Psoas muscle (tissue), 8 donors: ENCODE results near the gene RNF167. TPM values are rescaled to one million over a fixed set of nuclear protein-coding genes. Genes with fewer than 3 reads are reported as not detected.

Experiments
- ATAC-seq, 4 donors: fragments of 200-7000 bp; cut with Tn5 transposase; one replicate each; pipeline ENCODE4 v1.9.1; 2020; ENCODE audit warnings: moderate library complexity in 3 of 4, mild to moderate bottlenecking in 2 of 4
- DNase-seq, 2 donors: peaks; one replicate each; pipeline ENCODE4 v3.0.0-alpha.2; 2020
- H3K27ac ChIP-seq: fragments of 200-600 bp; one replicate; pipeline ENCODE4 v1.8.0; 2022
- H3K27me3 ChIP-seq, 3 donors: fragments of 200-600 bp in 1 of 3; one replicate each; pipeline versions ENCODE4 v1.6.1 to v1.8.0; 2013 to 2022; ENCODE audit warnings: low read length in 2 of 3, mild to moderate bottlenecking in 2 of 3, moderate library complexity in 1 of 3; ENCODE audit not compliant: insufficient read depth in 3 of 3
- H3K36me3 ChIP-seq, 2 donors: fragments of 200-600 bp in 1 of 2; one replicate each; pipeline versions ENCODE4 v1.6.1 to v1.8.0; 2013 to 2022; ENCODE audit warnings: low read depth in 1 of 2, mild to moderate bottlenecking in 1 of 2, moderate library complexity in 1 of 2; ENCODE audit not compliant: insufficient read depth in 1 of 2
- H3K4me1 ChIP-seq: fragments of 200-600 bp; one replicate; pipeline ENCODE4 v1.8.0; 2022
- H3K4me3 ChIP-seq: fragments of 200-600 bp; one replicate; pipeline ENCODE4 v1.8.0; 2022; ENCODE audit warnings: mild to moderate bottlenecking
- H3K9me3 ChIP-seq: fragments of 200-600 bp; one replicate; pipeline ENCODE4 v1.8.0; 2022
- CTCF ChIP-seq: fragments of 200-600 bp; IDR thresholded peaks from one replicate; pipeline ENCODE4 v1.8.0; 2022; ENCODE audit warnings: antibody characterized with exemption
- WGBS, 3 donors: extraction: QIAGEN DNeasy Blood & Tissue Kit; methylation state at CpG; one replicate each; pipeline versions ENCODE4 v1.1.6 to v1.1.7; 2013; 5-methylcytosine and 5-hydroxymethylcytosine counted together
- intact Hi-C, 2 donors: fragments of 100-400 bp; cut with DNase I; formaldehyde crosslinking; loops; one replicate each; pipeline versions ENCODE4 v1.11.0 to v1.14.2; 2022
- polyA plus RNA-seq, 3 donors: library from polyadenylated mRNA; stranded (reverse); fragments of 200-250 nt; gene quantifications; one replicate each; pipeline ENCODE4 v1.2.3, GENCODE V29; 2013
- total RNA-seq, 4 donors: library from RNA; stranded (reverse); fragmentation: NEBNext Ultra II Directional in 2 of 4; extraction: Animal tissue kit (Norgen Biotek cat#: 25700) in 2 of 4; gene quantifications; one replicate each; pipeline versions ENCODE4 v1.2.1 to v1.2.4, GENCODE V29; 2021 to 2023
- donor health status: healthy with polysubstance abuse.
- donor health status: DM: no; HTN: no; CAD: no; lungs with moderate emphysema.
- donor health status: Bipolar disorder and iron deficiency.
- donor health status: healthy.
- donor health status: DM: yes; HTN: yes; CAD: no.
- donor health status: DM: no; HTN: no; CAD: no.
- donor health status: DM: no; HTN: no; CAD: no.
- donor health status: DM: yes; HTN: yes; CAD: no.

RNF167 gene
- total and polyA plus RNA-seq, 7 donors = 85.1 to 151 (median 88.1) TPM

- Histone ChIP-seq H3K9me3 (no peaks in the 10 kb centered on the region), H3K27me3 (no peaks in the 10 kb centered on the region), H3K4me1 (peaks cover 41% of the 10 kb centered on the region), H3K4me3 (peak overlapping the region; percentile 80), H3K36me3 (peaks cover 0 to 56% of the 10 kb centered on the region in 2 donors), H3K27ac (peak overlapping the region; percentile 95)
- ATAC-seq (peak in 3 of 4 donors; percentile 5 to 11 (median 6)), DNase-seq (peak in 1 of 2 donors; percentile 57)
- no peak for TF ChIP-seq CTCF
- intact Hi-C loops = loop anchor here (5.0 kb wide), 2 partner anchors 43 to 138 kb away; partner anchors contain the start of gene ZFP3 (in 1 of the 2)
- WGBS, 3 donors = 0 to 1% (median 0%) methylated on average over 16 of the region's 16 CpGs
Observed at GRCh38 chr17:4939546-4939795, 597 bp upstream of the RNF167 start.

GRCh38 chr17:4940555-4941318 lies 669 bp downstream of the RNF167 start:
- H3K36me3 ChIP-seq = peaks cover 0 to 66% of the 10 kb centered on the region in 2 donors
- H3K4me1 ChIP-seq = peaks cover 52% of the 10 kb centered on the region
- H3K4me3 ChIP-seq = peak overlapping the region; percentile 80
- DNase-seq = peak; percentile 61 to 74
- peak; percentile 66 to 80 (median 71) for ATAC-seq
- TF ChIP-seq CTCF = no peak
- peak overlapping the region; percentile 95 for H3K27ac ChIP-seq
- H3K27me3 ChIP-seq = no peaks in the 10 kb centered on the region
- intact Hi-C loops = loop anchor here (5.0 kb wide), 3 partner anchors 33 to 57 kb away; partner anchors contain the start of genes CAMTA2 (in 1 of the 2), INCA1 (in 1 of the 2) and KIF1C (in 1 of the 2)
- no peaks in the 10 kb centered on the region for H3K9me3 ChIP-seq
- 2% methylated on average over 27 to 29 of the region's 29 CpGs for WGBS, 3 donors

- TF ChIP-seq CTCF = no peak
- intact Hi-C loops = loop anchor here (5.0 kb wide), 3 partner anchors 34 to 56 kb away; partner anchors contain the start of genes CAMTA2 (in 1 of the 2), INCA1 (in 1 of the 2) and KIF1C (in 1 of the 2)
- H3K4me1 ChIP-seq = peaks cover 52% of the 10 kb centered on the region
- no peaks in the 10 kb centered on the region for H3K9me3 ChIP-seq
- no peaks in the 10 kb centered on the region for H3K27me3 ChIP-seq
- DNase-seq = no peak
- peak overlapping the region; percentile 95 for H3K27ac ChIP-seq
- H3K4me3 ChIP-seq = peak overlapping the region; percentile 80
- no peak for ATAC-seq
- 50 to 60% (median 55%) methylated on average over 4 of the region's 4 CpGs for WGBS, 3 donors
- H3K36me3 ChIP-seq = peaks cover 0 to 67% of the 10 kb centered on the region in 2 donors
Observed at GRCh38 chr17:4941319-4941610, 1.2 kb downstream of the RNF167 start.

DNA sequence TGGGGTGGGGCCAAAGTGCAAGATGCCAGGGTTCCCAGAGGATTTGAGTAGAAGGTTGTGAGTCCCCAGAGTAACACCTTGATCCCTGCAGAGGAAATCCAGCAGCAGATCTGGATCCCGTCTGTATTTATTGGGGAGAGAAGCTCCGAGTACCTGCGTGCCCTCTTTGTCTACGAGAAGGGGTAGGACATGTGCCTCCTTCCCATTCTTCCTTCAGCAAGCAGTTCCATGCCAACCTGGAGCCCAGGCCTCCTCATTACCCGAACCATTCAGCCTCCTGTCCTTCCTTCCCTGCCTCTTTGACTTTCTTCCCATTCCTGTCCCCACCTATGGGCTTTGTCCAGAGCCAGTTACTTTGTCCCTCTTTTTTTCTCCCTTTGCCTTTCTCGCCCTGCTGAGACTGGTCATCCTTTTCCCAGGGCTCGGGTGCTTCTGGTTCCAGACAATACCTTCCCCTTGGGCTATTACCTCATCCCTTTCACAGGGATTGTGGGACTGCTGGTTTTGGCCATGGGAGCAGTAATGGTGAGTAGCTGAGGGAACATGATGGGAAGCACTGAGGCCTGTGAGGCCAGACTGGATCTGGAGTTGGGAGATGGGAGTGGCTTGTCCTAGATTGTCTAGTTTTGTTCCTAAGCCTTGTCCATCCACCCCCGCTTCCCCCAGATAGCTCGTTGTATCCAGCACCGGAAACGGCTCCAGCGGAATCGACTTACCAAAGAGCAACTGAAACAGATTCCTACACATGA lies 2.9 kb downstream of the RNF167 start:
- H3K4me1 ChIP-seq = peaks cover 45% of the 10 kb centered on the region
- peak overlapping the region; percentile 41 for H3K27ac ChIP-seq
- TF ChIP-seq CTCF = no peak
- no peak for DNase-seq
- H3K27me3 ChIP-seq = no peaks in the 10 kb centered on the region
- peaks cover 0 to 57% of the 10 kb centered on the region in 2 donors for H3K36me3 ChIP-seq
- no peaks in the 10 kb centered on the region for H3K9me3 ChIP-seq
- H3K4me3 ChIP-seq = no peak overlapping the region
- intact Hi-C loops = loop anchor here (5.0 kb wide), 3 partner anchors 36 to 54 kb away; partner anchors contain the start of genes CAMTA2 (in 1 of the 2), INCA1 (in 1 of the 2) and KIF1C (in 1 of the 2)
- ATAC-seq = no peak
- 65 to 69% (median 66%) methylated on average over 13 of the region's 13 CpGs for WGBS, 3 donors
